B cell (primary cell): ENCODE results near the gene KRTAP10-2. TPM values are rescaled to one million over a fixed set of nuclear protein-coding genes. Genes with fewer than 3 reads are reported as not detected.

Source experiments
- ATAC-seq: fragments of 200-7000 bp; cut with Tn5 transposase; one replicate; pipeline ENCODE4 v1.10.0; 2021; ENCODE audit warnings: low read depth, mild to moderate bottlenecking, moderate number of reproducible peaks, moderate library complexity
- CTCF ChIA-PET: fragments of 350-600 bp; sonication (Branson Sonifier 250); formaldehyde crosslinking; loops from one replicate; lab custom pipeline; 2021; ENCODE audit warnings: antibody characterized with exemption, inconsistent platforms; lab: Charles Lee
- POLR2A ChIA-PET: fragments of 350-600 bp; sonication (Branson Sonifier 250); formaldehyde crosslinking; loops from one replicate; lab custom pipeline; 2021; ENCODE audit warnings: antibody characterized with exemption; lab: Charles Lee
- DNase-seq: peaks from one replicate; pipeline ENCODE4 v3.0.0; 2013
- H2AFZ ChIP-seq: 2 replicates; pipeline ENCODE4 v1.6.1; 2012; ENCODE audit warnings: mild to moderate bottlenecking, low read depth, low read length; ENCODE audit not compliant: insufficient read depth, poor library complexity, severe bottlenecking
- H3K27ac ChIP-seq, 2 donors: 1 replicate in 1 of 2; 2 replicates in 1 of 2; pipeline ENCODE4 v1.5.1; 2012 to 2013; ENCODE audit warnings: low read length in 2 of 2, mild to moderate bottlenecking in 2 of 2, moderate library complexity in 1 of 2
- H3K27me3 ChIP-seq, 4 experiments: fragments of 200-600 bp in 1 of 4; sonication (generic) in 1 of 4; replicated peaks in 1 of 4; 1 replicate in 2 of 4; 2 replicates in 2 of 4; pipeline versions ENCODE4 v1.6.1 to v1.7.0; 2013 to 2016; ENCODE audit warnings: low read length in 3 of 4, mild to moderate bottlenecking in 2 of 4, mixed read lengths in 1 of 4, moderate library complexity in 1 of 4; ENCODE audit not compliant: insufficient read depth in 4 of 4, control insufficient read depth in 3 of 4; ENCODE audit errors: control extremely low read depth in 1 of 4
- H3K36me3 ChIP-seq, 2 experiments: replicated peaks in 1 of 2; 1 replicate in 1 of 2; 2 replicates in 1 of 2; pipeline versions ENCODE4 v1.6.1 to v1.7.1; 2013; ENCODE audit warnings: low read length in 1 of 2; ENCODE audit not compliant: insufficient read depth in 2 of 2, control insufficient read depth in 1 of 2; ENCODE audit errors: control extremely low read depth in 1 of 2, extremely low read depth in 1 of 2
- H3K4me1 ChIP-seq, 2 donors: fragments of 200-600 bp in 1 of 2; sonication (generic) in 1 of 2; 1 replicate in 1 of 2; 2 replicates in 1 of 2; pipeline versions ENCODE4 v1.5.1 to v1.6.1; 2013 to 2017; ENCODE audit warnings: low read length in 2 of 2; ENCODE audit not compliant: control insufficient read depth in 2 of 2, insufficient read depth in 2 of 2
- H3K4me2 ChIP-seq: replicated peaks from 2 replicates; pipeline ENCODE3; 2012; ENCODE audit warnings: mild to moderate bottlenecking, low read depth, low read length; ENCODE audit not compliant: poor library complexity, severe bottlenecking
- H3K4me3 ChIP-seq, 5 experiments: fragments of 200-600 bp in 1 of 5; sonication (generic) in 1 of 5; 1 replicate in 3 of 5; 2 replicates in 2 of 5; pipeline versions ENCODE4 v1.5.1 to v1.7.0; 2011 to 2016; ENCODE audit warnings: low read length in 4 of 5, mild to moderate bottlenecking in 4 of 5, low read depth in 2 of 5, control low read depth in 1 of 5, moderate library complexity in 1 of 5; ENCODE audit not compliant: insufficient read depth in 1 of 5; ENCODE audit errors: control extremely low read depth in 1 of 5, extremely low read depth in 1 of 5
- H3K79me2 ChIP-seq: fragments of 200-600 bp; sonication (generic); one replicate; pipeline ENCODE4 v1.6.0; 2016; ENCODE audit warnings: low read length; ENCODE audit not compliant: control insufficient read depth, insufficient read depth
- H3K9ac ChIP-seq: fragments of 200-600 bp; sonication (generic); 2 replicates; pipeline ENCODE4 v1.6.1; 2017; ENCODE audit warnings: mild to moderate bottlenecking, low read length, moderate library complexity
- H3K9me3 ChIP-seq, 3 donors: one replicate each; pipeline versions ENCODE4 v1.6.1 to v1.7.1; 2013; ENCODE audit warnings: low read length in 2 of 3; ENCODE audit not compliant: control insufficient read depth in 2 of 3, insufficient read depth in 1 of 3; ENCODE audit errors: control extremely low read depth in 1 of 3
- H4K20me1 ChIP-seq: 2 replicates; pipeline ENCODE4 v1.6.0; 2012; ENCODE audit warnings: mild to moderate bottlenecking, low read length; ENCODE audit not compliant: insufficient read depth, control insufficient read depth, poor library complexity, severe bottlenecking
- H3K27ac Mint-ChIP-seq: one replicate; pipeline ENCODE4 v1.8.0; 2021; ENCODE audit warnings: mixed read lengths
- H3K27me3 Mint-ChIP-seq: one replicate; pipeline ENCODE4 v1.8.0; 2021; ENCODE audit warnings: mixed read lengths
- H3K4me1 Mint-ChIP-seq: one replicate; pipeline ENCODE4 v1.8.0; 2021; ENCODE audit warnings: mixed read lengths
- H3K4me3 Mint-ChIP-seq: one replicate; pipeline ENCODE4 v1.8.0; 2021; ENCODE audit warnings: mixed read lengths
- H3K9me3 Mint-ChIP-seq: one replicate; pipeline ENCODE4 v1.8.0; 2022; ENCODE audit warnings: mixed read lengths; ENCODE audit not compliant: insufficient read depth
- EZH2 ChIP-seq: IDR thresholded peaks from 2 replicates; pipeline ENCODE4 v1.6.1; 2012; ENCODE audit warnings: borderline replicate concordance, low read depth, mild to moderate bottlenecking, moderate library complexity, low read length; ENCODE audit not compliant: insufficient read depth, poor library complexity, severe bottlenecking
- WGBS: methylation state at CpG from one replicate; pipeline ENCODE4 v1.1.5; 2013; ENCODE audit warnings: missing lambda C conversion rate; ENCODE audit not compliant: insufficient coverage; 5-methylcytosine and 5-hydroxymethylcytosine counted together
- intact Hi-C: fragments of 100-400 bp; cut with micrococcal nuclease; formaldehyde crosslinking; loops from one replicate; pipeline ENCODE4 v1.10.0; 2022
- polyA plus RNA-seq: library from polyadenylated mRNA; depleted of rRNA; stranded (reverse); fragments of >200 nt; gene quantifications from 2 replicates; pipeline ENCODE4 v1.2.3, GENCODE V29; 2012
- total RNA-seq, 2 donors: library from RNA; stranded (reverse); fragments of 120-200 nt in 1 of 2; gene quantifications; 1 replicate in 1 of 2; 2 replicates in 1 of 2; pipeline versions ENCODE4 v1.2.3 to v1.2.4, GENCODE V29; 2013 to 2022
- TF ChIP-seq, protein P1 (sequence below): fragments of 200-600 bp; IDR thresholded peaks from one replicate; pipeline ENCODE4 v1.8.0; 2022; ENCODE audit warnings: antibody characterized with exemption, mild to moderate bottlenecking

KRTAP10-2 gene
- total and polyA plus RNA-seq, 2 donors (not counting 1 experiment from before 2014, with no cell fraction given), result not detected

DNA sequence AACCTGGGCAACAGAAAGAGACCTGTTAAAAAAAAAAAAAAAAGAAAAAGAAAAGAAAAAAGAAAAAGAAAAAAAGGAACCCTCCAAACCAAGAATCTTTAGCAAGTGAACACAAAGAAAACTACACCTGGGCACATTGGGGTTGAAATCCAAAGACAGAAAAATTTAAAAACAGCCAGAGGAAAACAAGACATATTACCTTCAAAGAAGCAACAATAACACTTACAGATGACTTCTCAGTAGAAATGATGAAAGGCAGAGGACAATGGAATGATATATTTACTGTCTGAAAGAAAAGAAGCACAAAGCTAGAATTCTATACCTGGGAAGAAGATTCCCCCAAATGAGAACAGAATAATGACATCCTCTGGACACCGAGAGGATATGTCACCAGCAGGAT, 8.6 kb downstream of the KRTAP10-2 start:
- H3K4me2 ChIP-seq, result no peak overlapping the region
- DNase-seq (no peak), ATAC-seq (no peak)
- no peaks in the 10 kb centered on the region for H3K79me2 ChIP-seq
- no peaks in the 10 kb centered on the region for H4K20me1 ChIP-seq
- ChIA-PET CTCF (no interaction called here), POLR2A (no interaction called here)
- no peak overlapping the region for H3K9ac ChIP-seq
- no peak overlapping the region for H3K27ac ChIP-seq
- no peak for TF ChIP-seq EZH2
- TF ChIP-seq, protein P1, sequence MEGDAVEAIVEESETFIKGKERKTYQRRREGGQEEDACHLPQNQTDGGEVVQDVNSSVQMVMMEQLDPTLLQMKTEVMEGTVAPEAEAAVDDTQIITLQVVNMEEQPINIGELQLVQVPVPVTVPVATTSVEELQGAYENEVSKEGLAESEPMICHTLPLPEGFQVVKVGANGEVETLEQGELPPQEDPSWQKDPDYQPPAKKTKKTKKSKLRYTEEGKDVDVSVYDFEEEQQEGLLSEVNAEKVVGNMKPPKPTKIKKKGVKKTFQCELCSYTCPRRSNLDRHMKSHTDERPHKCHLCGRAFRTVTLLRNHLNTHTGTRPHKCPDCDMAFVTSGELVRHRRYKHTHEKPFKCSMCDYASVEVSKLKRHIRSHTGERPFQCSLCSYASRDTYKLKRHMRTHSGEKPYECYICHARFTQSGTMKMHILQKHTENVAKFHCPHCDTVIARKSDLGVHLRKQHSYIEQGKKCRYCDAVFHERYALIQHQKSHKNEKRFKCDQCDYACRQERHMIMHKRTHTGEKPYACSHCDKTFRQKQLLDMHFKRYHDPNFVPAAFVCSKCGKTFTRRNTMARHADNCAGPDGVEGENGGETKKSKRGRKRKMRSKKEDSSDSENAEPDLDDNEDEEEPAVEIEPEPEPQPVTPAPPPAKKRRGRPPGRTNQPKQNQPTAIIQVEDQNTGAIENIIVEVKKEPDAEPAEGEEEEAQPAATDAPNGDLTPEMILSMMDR, result no peak
- Mint-ChIP-seq H3K4me3 (no peak overlapping the region), H3K9me3 (peaks cover 6% of the 10 kb centered on the region), H3K27me3 (peaks cover 20% of the 10 kb centered on the region), H3K27ac (no peak overlapping the region), H3K4me1 (peaks cover 2% of the 10 kb centered on the region)
- 80% methylated on average over 1 of the region's 1 CpG for WGBS
- intact Hi-C loops, result no loop called here
- no peak overlapping the region for H2AFZ ChIP-seq
- peaks cover 1 to 26% (median 12%) of the 10 kb centered on the region in 3 donors for H3K9me3 ChIP-seq
- H3K36me3 ChIP-seq, result no peaks in the 10 kb centered on the region
- H3K27me3 ChIP-seq, result peaks cover 0 to 2% (median 0%) of the 10 kb centered on the region in 4 experiments
- H3K4me3 ChIP-seq, result no peak overlapping the region
- H3K4me1 ChIP-seq, result peaks cover 3 to 5% of the 10 kb centered on the region in 2 donors

DNA sequence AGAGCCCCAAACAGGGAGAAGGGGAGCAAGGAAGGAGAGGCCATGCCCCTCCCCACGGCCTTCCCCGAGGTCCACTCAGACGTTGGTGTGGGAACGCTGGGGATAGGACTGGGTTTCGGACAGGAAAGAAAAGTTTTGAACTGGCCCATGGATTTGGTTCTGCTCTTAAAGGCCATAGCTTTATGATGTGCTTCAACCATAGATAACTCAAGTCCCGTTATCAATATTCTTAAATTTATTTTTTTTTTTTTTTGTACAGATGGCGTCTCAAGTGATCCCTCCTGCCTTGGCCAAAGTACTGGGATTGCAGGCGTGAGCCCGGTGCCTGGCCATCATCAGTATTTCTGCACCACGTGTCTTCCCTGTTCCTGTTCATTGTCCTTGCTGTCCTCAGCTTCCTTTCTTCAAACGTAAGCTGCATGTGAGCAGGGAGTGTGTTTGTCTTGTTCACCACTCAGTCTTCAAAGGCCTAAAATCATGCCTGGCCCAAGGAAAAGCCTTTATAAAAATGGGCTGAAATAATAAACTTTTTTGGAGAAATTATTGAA, 10.5 kb downstream of the KRTAP10-2 start:
- Histone ChIP-seq H3K4me3 (no peak overlapping the region), H3K79me2 (no peaks in the 10 kb centered on the region), H3K36me3 (no peaks in the 10 kb centered on the region), H3K27me3 (peaks cover 0 to 2% (median 0%) of the 10 kb centered on the region in 4 experiments), H4K20me1 (no peaks in the 10 kb centered on the region), H3K4me2 (no peak overlapping the region), H2AFZ (no peak overlapping the region), H3K4me1 (no peaks in the 10 kb centered on the region), H3K9me3 (peaks cover 1 to 16% (median 3%) of the 10 kb centered on the region in 3 donors), H3K27ac (no peak overlapping the region), H3K9ac (no peak overlapping the region)
- no peak for DNase-seq
- POLR2A ChIA-PET, result no interaction called here
- intact Hi-C loops, result no loop called here
- peaks cover 19% of the 10 kb centered on the region for H3K27me3 Mint-ChIP-seq
- no peaks in the 10 kb centered on the region for H3K9me3 Mint-ChIP-seq
- CTCF ChIA-PET, result interaction anchor here (0.9 kb wide), 1 partner anchor 45 kb away, joined by 3 read pairs; no protein-coding TSS in a partner anchor
- WGBS, result 98% methylated on average over 9 of the region's 11 CpGs
- no peak overlapping the region for H3K27ac Mint-ChIP-seq
- ATAC-seq, result no peak
- no peak overlapping the region for H3K4me3 Mint-ChIP-seq
- TF ChIP-seq EZH2, result no peak
- TF ChIP-seq, protein P1, result no peak
- H3K4me1 Mint-ChIP-seq, result no peaks in the 10 kb centered on the region
